Thyroid gland (tissue), 4 donors: ENCODE results near the gene PDIA2.

ENCODE experiments used
- POLR2A ChIP-seq, 2 donors: fragments of 450-650 bp; IDR thresholded peaks; one replicate each; pipeline ENCODE4 v1.6.1; 2017; ENCODE audit warnings: antibody characterized with exemption in 2 of 2, mild to moderate bottlenecking in 2 of 2, moderate library complexity in 1 of 2
- TF ChIP-seq, protein P1 (sequence below), 6 experiments: fragments of 200-600 bp in 3 of 6; fragments of 450-650 bp in 3 of 6; sonication (generic) in 3 of 6; IDR thresholded peaks; one replicate each; pipeline ENCODE4 v1.5.1; 2016 to 2019; ENCODE audit warnings: antibody characterized with exemption in 6 of 6, mild to moderate bottlenecking in 2 of 6, inconsistent platforms in 1 of 6, moderate library complexity in 1 of 6

DNA sequence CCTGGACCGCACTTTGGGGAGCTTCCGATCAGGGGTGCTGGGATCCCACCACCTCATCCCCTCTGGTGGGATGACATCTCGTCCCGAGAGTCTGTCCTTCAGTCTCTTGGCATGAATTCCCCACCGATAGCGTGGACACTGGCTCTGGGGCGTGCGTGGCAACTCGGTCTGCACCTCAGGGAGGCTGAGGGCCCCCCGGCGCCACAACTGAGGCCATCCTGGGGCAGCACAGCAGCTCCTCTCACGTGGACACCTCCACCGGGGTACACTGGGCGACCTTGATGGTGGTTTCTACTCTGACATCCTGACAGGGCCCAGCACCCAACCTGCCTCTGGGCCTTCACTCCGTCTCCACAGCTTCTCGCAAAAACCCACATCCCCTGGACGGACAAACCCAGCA, 8.6 kb downstream of the PDIA2 start:
- TF ChIP-seq, protein P1, sequence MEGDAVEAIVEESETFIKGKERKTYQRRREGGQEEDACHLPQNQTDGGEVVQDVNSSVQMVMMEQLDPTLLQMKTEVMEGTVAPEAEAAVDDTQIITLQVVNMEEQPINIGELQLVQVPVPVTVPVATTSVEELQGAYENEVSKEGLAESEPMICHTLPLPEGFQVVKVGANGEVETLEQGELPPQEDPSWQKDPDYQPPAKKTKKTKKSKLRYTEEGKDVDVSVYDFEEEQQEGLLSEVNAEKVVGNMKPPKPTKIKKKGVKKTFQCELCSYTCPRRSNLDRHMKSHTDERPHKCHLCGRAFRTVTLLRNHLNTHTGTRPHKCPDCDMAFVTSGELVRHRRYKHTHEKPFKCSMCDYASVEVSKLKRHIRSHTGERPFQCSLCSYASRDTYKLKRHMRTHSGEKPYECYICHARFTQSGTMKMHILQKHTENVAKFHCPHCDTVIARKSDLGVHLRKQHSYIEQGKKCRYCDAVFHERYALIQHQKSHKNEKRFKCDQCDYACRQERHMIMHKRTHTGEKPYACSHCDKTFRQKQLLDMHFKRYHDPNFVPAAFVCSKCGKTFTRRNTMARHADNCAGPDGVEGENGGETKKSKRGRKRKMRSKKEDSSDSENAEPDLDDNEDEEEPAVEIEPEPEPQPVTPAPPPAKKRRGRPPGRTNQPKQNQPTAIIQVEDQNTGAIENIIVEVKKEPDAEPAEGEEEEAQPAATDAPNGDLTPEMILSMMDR (IDR thresholded peaks at IDR 0.05), result no peak
- no peak for TF ChIP-seq POLR2A (IDR thresholded peaks at IDR 0.05)
